Activated CD4-positive, alpha-beta T cell treated with anti-CD3 and anti-CD28 coated beads for 36 hours (primary cell): ENCODE data around the gene KDM6A. TPM values are rescaled to one million over a fixed set of nuclear protein-coding genes. Genes with fewer than 3 reads are reported as not detected.

ENCODE experiments used
- ATAC-seq: fragments of 200-7000 bp; cut with Tn5 transposase; one replicate; pipeline ENCODE4 v1.10.0; 2021; ENCODE audit warnings: mild to moderate bottlenecking, moderate library complexity
- CTCF ChIA-PET: fragments of 350-600 bp; sonication (Branson Sonifier 250); formaldehyde crosslinking; loops from one replicate; lab custom pipeline; 2021; ENCODE audit warnings: antibody characterized with exemption; lab: Charles Lee
- POLR2A ChIA-PET: fragments of 350-600 bp; sonication (Branson Sonifier 250); formaldehyde crosslinking; loops from one replicate; lab custom pipeline; 2021; ENCODE audit warnings: antibody characterized with exemption, inconsistent platforms; lab: Charles Lee
- DNase-seq: peaks from one replicate; pipeline ENCODE4 v3.0.0-alpha.2; 2020
- H3K27ac Mint-ChIP-seq: one replicate; pipeline ENCODE4 v1.8.0; 2021; ENCODE audit warnings: mixed read lengths
- H3K27me3 Mint-ChIP-seq: one replicate; pipeline ENCODE4 v1.8.0; 2021; ENCODE audit warnings: mixed read lengths
- H3K36me3 Mint-ChIP-seq: one replicate; pipeline ENCODE4 v1.8.0; 2021; ENCODE audit warnings: low read depth, mixed read lengths
- H3K4me1 Mint-ChIP-seq: one replicate; pipeline ENCODE4 v1.8.0; 2021; ENCODE audit warnings: mixed read lengths
- H3K4me3 Mint-ChIP-seq: one replicate; pipeline ENCODE4 v1.8.0; 2021; ENCODE audit warnings: mild to moderate bottlenecking, moderate library complexity, mixed read lengths
- H3K9me3 Mint-ChIP-seq: one replicate; pipeline ENCODE4 v1.8.0; 2021; ENCODE audit warnings: low read depth, mixed read lengths
- intact Hi-C, 2 experiments: fragments of 100-400 bp; cut with DNase I in 1 of 2; cut with micrococcal nuclease in 1 of 2; formaldehyde crosslinking; loops; one replicate each; pipeline versions ENCODE4 v1.14.2 to v1.15.1; 2022 to 2024; cut with DNase I, micrococcal nuclease
- total RNA-seq, 2 experiments: library from RNA; stranded (reverse); gene quantifications; one replicate each; pipeline ENCODE4 v1.2.3, GENCODE V29; 2021

Gene KDM6A
- total RNA-seq, 2 experiments from 2014 or later, result 18.9 to 24.2 TPM

DNA sequence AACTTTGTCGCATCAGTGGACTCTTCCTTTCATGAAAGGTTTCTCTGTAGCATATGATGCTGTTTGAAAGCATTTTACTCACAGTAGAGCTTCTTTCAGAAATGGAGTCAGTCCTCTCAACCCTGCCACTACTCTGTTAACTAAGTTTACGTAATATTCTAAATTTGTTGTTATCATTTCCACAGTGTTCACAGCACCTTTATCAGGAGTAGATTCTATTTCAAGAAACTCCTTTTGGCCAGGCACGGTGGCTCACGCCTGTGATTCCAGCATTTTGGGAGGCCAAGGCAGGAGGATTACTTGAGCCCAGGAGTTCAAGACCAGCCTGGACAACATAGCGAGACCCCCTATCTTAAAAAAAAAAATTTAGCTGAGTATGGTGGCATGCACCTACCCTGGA, 90.0 kb downstream of the KDM6A start:
- intact Hi-C loops, result no loop called here
- peaks cover 4% of the 10 kb centered on the region for H3K9me3 Mint-ChIP-seq
- DNase-seq, result no peak
- H3K27me3 Mint-ChIP-seq, result no peaks in the 10 kb centered on the region
- no peak for ATAC-seq
- no peak overlapping the region for H3K27ac Mint-ChIP-seq
- H3K36me3 Mint-ChIP-seq, result peaks cover 29% of the 10 kb centered on the region
- H3K4me1 Mint-ChIP-seq, result peaks cover 43% of the 10 kb centered on the region
- H3K4me3 Mint-ChIP-seq, result no peak overlapping the region
- CTCF ChIA-PET, result no interaction called here
- POLR2A ChIA-PET, result no interaction called here

DNA sequence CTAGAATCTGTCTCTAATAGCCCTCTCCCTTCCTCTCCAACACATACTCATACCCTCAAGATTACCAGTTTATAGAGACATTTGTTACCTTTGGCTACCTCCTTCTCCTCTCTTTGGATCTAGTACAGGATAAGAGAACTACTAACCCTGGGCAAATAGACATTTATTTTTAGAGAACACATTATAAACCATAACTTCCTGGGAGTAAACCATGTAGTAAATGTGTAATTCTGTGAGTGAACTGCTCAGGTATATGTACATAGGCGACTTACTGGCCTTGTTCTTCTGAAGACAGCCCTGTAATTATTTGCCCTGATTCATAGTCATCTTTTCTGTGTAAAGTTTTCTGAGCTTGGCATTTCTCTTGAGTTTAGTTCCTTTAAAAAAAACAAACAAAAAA, 94.2 kb downstream of the KDM6A start:
- ATAC-seq, result no peak
- POLR2A ChIA-PET, result no interaction called here
- no peaks in the 10 kb centered on the region for H3K27me3 Mint-ChIP-seq

GRCh38 chrX:44970709-44971108, 97.7 kb downstream of the KDM6A start:
- H3K27ac Mint-ChIP-seq, result no peak overlapping the region
- peaks cover 43% of the 10 kb centered on the region for H3K36me3 Mint-ChIP-seq
- CTCF ChIA-PET, result interaction anchor here (0.7 kb wide), 1 partner anchor 649 kb away, joined by 3 read pairs; no protein-coding TSS in a partner anchor
- ATAC-seq (no peak), DNase-seq (no peak)
- peaks cover 26% of the 10 kb centered on the region for H3K4me1 Mint-ChIP-seq
- no peak overlapping the region for H3K4me3 Mint-ChIP-seq
- no peaks in the 10 kb centered on the region for H3K27me3 Mint-ChIP-seq
- POLR2A ChIA-PET, result no interaction called here
- intact Hi-C loops, result no loop called here
- H3K9me3 Mint-ChIP-seq, result peaks cover 22% of the 10 kb centered on the region

More for the DNA sequence above, 94.2 kb downstream of the KDM6A start:
- Mint-ChIP-seq H3K4me1 (peaks cover 28% of the 10 kb centered on the region), H3K27ac (peak overlapping the region; percentile 63), H3K36me3 (peaks cover 35% of the 10 kb centered on the region), H3K9me3 (peaks cover 9% of the 10 kb centered on the region), H3K4me3 (no peak overlapping the region)
- intact Hi-C loops, result no loop called here
- CTCF ChIA-PET, result interaction anchor here (2.0 kb wide), 1 partner anchor 103 kb away, joined by 5 read pairs; no protein-coding TSS in a partner anchor
- no peak for DNase-seq

GRCh38 chrX:44971674-44972073, 98.7 kb downstream of the KDM6A start:
- ATAC-seq (no peak), DNase-seq (no peak)
- POLR2A ChIA-PET, result no interaction called here
- CTCF ChIA-PET, result no interaction called here
- intact Hi-C loops, result no loop called here
- no peaks in the 10 kb centered on the region for H3K27me3 Mint-ChIP-seq
- no peak overlapping the region for H3K4me3 Mint-ChIP-seq
- H3K9me3 Mint-ChIP-seq, result peaks cover 21% of the 10 kb centered on the region
- H3K36me3 Mint-ChIP-seq, result peaks cover 41% of the 10 kb centered on the region
- H3K4me1 Mint-ChIP-seq, result peaks cover 23% of the 10 kb centered on the region
- no peak overlapping the region for H3K27ac Mint-ChIP-seq

DNA sequence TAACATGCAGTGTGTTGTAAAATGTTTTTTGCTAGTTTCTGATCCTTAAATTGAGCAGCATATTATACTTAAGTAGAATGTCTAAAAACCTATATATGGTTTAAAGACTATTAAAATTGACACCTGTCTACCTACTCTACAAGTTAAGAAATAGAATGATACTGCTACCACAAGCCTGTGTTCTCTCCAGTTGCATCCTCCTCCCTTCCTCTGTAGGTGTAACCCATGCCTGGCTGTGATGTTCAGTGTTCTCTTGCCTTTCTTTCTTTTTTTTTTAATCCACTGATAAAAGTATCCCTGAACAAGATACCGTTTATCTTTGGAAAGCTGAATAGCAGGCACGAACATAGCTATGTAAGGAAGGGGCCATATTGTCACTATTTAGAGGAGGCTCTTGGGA, 99.1 kb downstream of the KDM6A start:
- ChIA-PET POLR2A (no interaction called here), CTCF (no interaction called here)
- DNase-seq (no peak), ATAC-seq (no peak)
- peaks cover 39% of the 10 kb centered on the region for H3K36me3 Mint-ChIP-seq
- intact Hi-C loops, result no loop called here
- H3K4me3 Mint-ChIP-seq, result no peak overlapping the region
- peaks cover 20% of the 10 kb centered on the region for H3K4me1 Mint-ChIP-seq
- H3K27me3 Mint-ChIP-seq, result no peaks in the 10 kb centered on the region
- H3K9me3 Mint-ChIP-seq, result peaks cover 20% of the 10 kb centered on the region
- H3K27ac Mint-ChIP-seq, result no peak overlapping the region

DNA sequence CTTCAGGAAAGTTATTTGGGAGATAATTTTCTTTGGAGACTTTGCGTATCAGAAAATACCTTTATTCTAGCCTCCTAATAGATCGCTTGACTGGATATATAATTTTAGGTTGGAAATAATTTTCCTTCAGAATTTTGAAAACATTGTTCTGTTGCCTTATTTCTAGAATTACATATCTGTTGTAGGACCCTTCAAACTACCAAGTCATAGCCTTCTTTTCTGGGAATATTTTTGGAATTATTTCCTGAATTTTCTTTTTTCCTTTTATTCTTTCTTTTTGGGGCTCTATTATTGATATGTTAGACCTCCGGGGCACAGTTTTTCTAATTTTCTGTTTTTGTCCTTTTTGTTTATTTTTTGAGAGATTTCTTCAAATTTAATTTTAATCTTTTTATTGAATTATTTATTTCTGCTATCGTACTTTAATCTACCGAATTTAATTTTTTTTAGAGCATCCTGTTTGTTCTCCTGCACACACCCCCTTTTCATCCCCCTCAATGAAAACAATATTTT, 100.5 kb downstream of the KDM6A start:
- intact Hi-C loops, result no loop called here
- peaks cover 20% of the 10 kb centered on the region for H3K9me3 Mint-ChIP-seq
- DNase-seq (no peak), ATAC-seq (no peak)
- no peak overlapping the region for H3K27ac Mint-ChIP-seq
- peaks cover 35% of the 10 kb centered on the region for H3K36me3 Mint-ChIP-seq
- peaks cover 13% of the 10 kb centered on the region for H3K4me1 Mint-ChIP-seq
- H3K27me3 Mint-ChIP-seq, result no peaks in the 10 kb centered on the region
- POLR2A ChIA-PET, result no interaction called here
- H3K4me3 Mint-ChIP-seq, result no peak overlapping the region
- CTCF ChIA-PET, result no interaction called here

DNA sequence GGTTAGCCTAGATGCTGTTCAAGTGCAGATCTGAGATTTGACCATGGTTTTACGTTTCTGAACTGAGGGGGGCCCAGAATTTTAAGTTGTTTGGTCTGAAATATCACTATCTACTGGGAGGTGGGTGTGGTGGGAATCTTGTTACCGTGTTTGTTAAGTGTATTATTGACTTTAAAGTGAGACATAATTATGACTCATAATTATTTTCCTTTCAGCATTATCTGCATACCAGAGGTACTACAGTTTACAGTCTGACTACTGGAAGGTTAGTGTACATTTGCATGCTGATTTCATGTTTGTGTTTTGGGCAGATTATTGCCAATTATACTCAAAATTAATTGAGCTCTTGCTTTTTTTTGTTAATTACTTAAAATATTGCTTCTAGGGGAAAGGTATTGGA, 101.5 kb downstream of the KDM6A start:
- Mint-ChIP-seq H3K36me3 (peaks cover 42% of the 10 kb centered on the region), H3K4me1 (peaks cover 17% of the 10 kb centered on the region), H3K4me3 (no peak overlapping the region), H3K9me3 (peaks cover 20% of the 10 kb centered on the region), H3K27ac (no peak overlapping the region), H3K27me3 (no peaks in the 10 kb centered on the region)
- ATAC-seq (no peak), DNase-seq (no peak)
- intact Hi-C loops, result no loop called here
- ChIA-PET POLR2A (no interaction called here), CTCF (no interaction called here)

DNA sequence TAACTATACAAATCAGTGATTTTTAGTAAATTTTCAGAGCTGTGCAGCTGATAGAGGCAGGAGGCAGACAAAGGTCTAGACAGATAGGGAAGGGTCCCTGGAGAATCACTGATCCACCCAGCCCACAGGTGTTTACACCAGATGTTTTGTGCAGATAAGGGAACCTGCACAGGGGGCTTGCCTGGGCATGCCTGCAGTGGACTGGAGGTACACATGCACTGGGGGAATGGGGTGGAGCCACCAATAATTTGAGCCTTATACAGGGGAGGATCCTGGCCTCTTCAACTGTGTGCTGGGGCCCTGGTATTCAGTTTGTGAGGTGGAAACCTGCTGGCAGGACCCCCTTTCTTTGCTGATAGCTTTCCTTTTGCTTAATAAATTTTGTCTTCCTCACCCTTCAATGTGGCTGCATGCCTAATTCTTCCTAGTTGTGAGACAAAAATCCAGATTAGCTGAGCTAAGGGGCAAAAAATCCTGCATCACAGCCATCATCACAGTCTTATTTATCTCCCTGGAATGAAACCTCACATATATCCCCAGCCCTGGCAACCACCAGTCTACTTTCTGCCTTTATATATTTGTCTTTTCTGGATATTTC, 102.8 kb downstream of the KDM6A start:
- H3K9me3 Mint-ChIP-seq, result peaks cover 20% of the 10 kb centered on the region
- ChIA-PET CTCF (interaction anchor here (0.6 kb wide), 1 partner anchor 19 kb away, joined by 4 read pairs; no protein-coding TSS in a partner anchor), POLR2A (no interaction called here)
- H3K36me3 Mint-ChIP-seq, result peaks cover 39% of the 10 kb centered on the region
- no peak for DNase-seq
- no peak for ATAC-seq
- H3K27me3 Mint-ChIP-seq, result no peaks in the 10 kb centered on the region
- no peak overlapping the region for H3K27ac Mint-ChIP-seq
- peaks cover 15% of the 10 kb centered on the region for H3K4me1 Mint-ChIP-seq
- intact Hi-C loops, result no loop called here
- H3K4me3 Mint-ChIP-seq, result no peak overlapping the region

GRCh38 chrX:44978976-44979375, 106.0 kb downstream of the KDM6A start:
- DNase-seq (no peak), ATAC-seq (no peak)
- Mint-ChIP-seq H3K36me3 (peaks cover 24% of the 10 kb centered on the region), H3K27me3 (no peaks in the 10 kb centered on the region), H3K4me3 (no peak overlapping the region), H3K9me3 (peaks cover 11% of the 10 kb centered on the region), H3K27ac (no peak overlapping the region), H3K4me1 (peaks cover 17% of the 10 kb centered on the region)
- ChIA-PET CTCF (no interaction called here), POLR2A (no interaction called here)
- intact Hi-C loops, result no loop called here

- H3K9me3 Mint-ChIP-seq, result peaks cover 4% of the 10 kb centered on the region
- H3K4me1 Mint-ChIP-seq, result peaks cover 6% of the 10 kb centered on the region
- ChIA-PET CTCF (no interaction called here), POLR2A (no interaction called here)
- H3K27me3 Mint-ChIP-seq, result no peaks in the 10 kb centered on the region
- intact Hi-C loops, result no loop called here
- no peak for ATAC-seq
- H3K27ac Mint-ChIP-seq, result no peak overlapping the region
- H3K4me3 Mint-ChIP-seq, result no peak overlapping the region
- peaks cover 15% of the 10 kb centered on the region for H3K36me3 Mint-ChIP-seq
- DNase-seq, result no peak
These were observed 107.4 kb downstream of the KDM6A start for GRCh38 chrX:44980403-44980802.

GRCh38 chrX:44980883-44981282, 107.9 kb downstream of the KDM6A start:
- Mint-ChIP-seq H3K9me3 (peaks cover 4% of the 10 kb centered on the region), H3K27ac (no peak overlapping the region), H3K36me3 (peaks cover 17% of the 10 kb centered on the region), H3K4me3 (no peak overlapping the region), H3K27me3 (no peaks in the 10 kb centered on the region), H3K4me1 (peaks cover 6% of the 10 kb centered on the region)
- DNase-seq (no peak), ATAC-seq (no peak)
- ChIA-PET CTCF (no interaction called here), POLR2A (no interaction called here)
- intact Hi-C loops, result no loop called here

- no peak overlapping the region for H3K27ac Mint-ChIP-seq
- no peak for DNase-seq
- no peaks in the 10 kb centered on the region for H3K27me3 Mint-ChIP-seq
- peaks cover 47% of the 10 kb centered on the region for H3K36me3 Mint-ChIP-seq
- H3K9me3 Mint-ChIP-seq, result peaks cover 4% of the 10 kb centered on the region
- no peak overlapping the region for H3K4me3 Mint-ChIP-seq
- H3K4me1 Mint-ChIP-seq, result peaks cover 30% of the 10 kb centered on the region
- POLR2A ChIA-PET, result no interaction called here
- CTCF ChIA-PET, result no interaction called here
- intact Hi-C loops, result loop anchor here in 1 of 2 experiments (10.0 kb wide), 1 partner anchor 85 kb away; no protein-coding TSS in a partner anchor
- ATAC-seq, result no peak
These were observed 117.2 kb downstream of the KDM6A start for GRCh38 chrX:44989995-44990770.
